PC-9 (cell line): ENCODE measurements around the gene CISD2. TPM values are rescaled to one million over a fixed set of nuclear protein-coding genes. Genes with fewer than 3 reads are reported as not detected.

Experiments
- BruUV-seq: library from RNA; stranded (reverse); fragments of 400-500 nt; replicated peaks from 2 replicates; lab custom pipeline; 2021; lab: Mats Ljungman, UMichigan
- CTCF ChIA-PET: fragments of 300-600 bp; sonication (Branson Sonifier 250); formaldehyde crosslinking; loops from one replicate; lab custom pipeline; 2022; ENCODE audit warnings: antibody characterized with exemption; lab: Charles Lee
- POLR2A ChIA-PET: fragments of 300-600 bp; sonication (Branson Sonifier 250); formaldehyde crosslinking; loops from one replicate; lab custom pipeline; 2022; ENCODE audit warnings: antibody characterized with exemption; ENCODE audit not compliant: unreplicated experiment; lab: Charles Lee
- DNase-seq, 2 experiments: peaks; one replicate each; pipeline versions ENCODE4 v3.0.0 to v3.0.0-alpha.2; 2015 to 2022; ENCODE audit warnings: mixed read lengths in 1 of 2
- H2AFZ ChIP-seq: fragments of 200-600 bp; sonication (generic); 2 replicates; pipeline ENCODE4 v1.8.1; 2017; ENCODE audit warnings: antibody characterized with exemption
- H3F3A ChIP-seq: fragments of 200-600 bp; sonication (generic); 2 replicates; pipeline ENCODE4 v1.8.1; 2017; ENCODE audit warnings: antibody characterized with exemption, mild to moderate bottlenecking, low read depth; ENCODE audit not compliant: insufficient read depth
- H3K27ac ChIP-seq: fragments of 200-600 bp; sonication (generic); 2 replicates; pipeline ENCODE4 v1.6.1; 2016; ENCODE audit warnings: mixed run types
- H3K27me3 ChIP-seq: fragments of 200-600 bp; sonication (generic); 2 replicates; pipeline ENCODE4 v1.6.1; 2016; ENCODE audit warnings: low read depth, mixed run types; ENCODE audit not compliant: insufficient read depth
- H3K36me3 ChIP-seq: fragments of 200-600 bp; sonication (generic); 2 replicates; pipeline ENCODE4 v1.6.1; 2016; ENCODE audit warnings: low read depth, mixed run types
- H3K4me1 ChIP-seq: fragments of 200-600 bp; sonication (generic); replicated peaks from 2 replicates; pipeline ENCODE4 v1.6.1; 2016; ENCODE audit warnings: mixed run types; ENCODE audit not compliant: insufficient read depth
- H3K4me2 ChIP-seq: fragments of 200-600 bp; sonication (generic); 2 replicates; pipeline ENCODE4 v1.6.1; 2017; ENCODE audit warnings: mixed run types
- H3K4me3 ChIP-seq: fragments of 200-600 bp; sonication (generic); 2 replicates; pipeline ENCODE4 v1.6.1; 2016; ENCODE audit warnings: mixed run types
- H3K79me2 ChIP-seq: fragments of 200-600 bp; sonication (generic); 2 replicates; pipeline ENCODE4 v1.6.1; 2017; ENCODE audit warnings: low read depth, mixed run types
- H3K9me2 ChIP-seq: fragments of 200-600 bp; sonication (generic); 2 replicates; pipeline ENCODE4 v1.8.1; 2017; ENCODE audit warnings: mild to moderate bottlenecking; ENCODE audit not compliant: insufficient read depth
- H3K9me3 ChIP-seq: fragments of 200-600 bp; sonication (generic); 2 replicates; pipeline ENCODE4 v1.8.1; 2016; ENCODE audit warnings: low read depth; ENCODE audit not compliant: insufficient read depth
- H4K20me1 ChIP-seq: fragments of 200-600 bp; sonication (generic); 2 replicates; pipeline ENCODE4 v1.8.1; 2017; ENCODE audit not compliant: insufficient read depth
- CTCF ChIP-seq: fragments of 200-600 bp; sonication (generic); conservative IDR thresholded peaks from 2 replicates; pipeline ENCODE4 v1.6.1; 2017; ENCODE audit warnings: mixed run types, antibody characterized with exemption, mild to moderate bottlenecking, moderate library complexity
- EZH2 ChIP-seq: fragments of 200-600 bp; sonication (generic); IDR thresholded peaks from 2 replicates; pipeline ENCODE4 v1.8.0; 2017; ENCODE audit warnings: antibody characterized with exemption, low read depth
- intact Hi-C: fragments of 100-400 bp; cut with micrococcal nuclease; formaldehyde crosslinking; loops from one replicate; pipeline ENCODE4 v1.10.0; 2022; ENCODE audit not compliant: unreplicated experiment
- total RNA-seq: library from RNA; stranded (reverse); gene quantifications from 2 replicates; pipeline ENCODE4 v1.2.3, GENCODE V29; 2021

CISD2 gene
- total RNA-seq, 1 experiment from 2014 or later, result 23.1 TPM

GRCh38 chr4:102836596-102836995 is 32.2 kb upstream of the CISD2 start:
- Histone ChIP-seq H3F3A (no peaks in the 10 kb centered on the region), H3K9me2 (no peaks in the 10 kb centered on the region), H3K4me3 (no peak overlapping the region), H4K20me1 (no peaks in the 10 kb centered on the region), H3K27ac (no peak overlapping the region), H3K79me2 (no peaks in the 10 kb centered on the region), H3K9me3 (no peaks in the 10 kb centered on the region), H2AFZ (no peak overlapping the region), H3K36me3 (no peaks in the 10 kb centered on the region), H3K4me2 (no peak overlapping the region), H3K27me3 (no peaks in the 10 kb centered on the region), H3K4me1 (no peaks in the 10 kb centered on the region)
- POLR2A ChIA-PET, result no interaction called here
- DNase-seq, result no peak
- CTCF ChIA-PET, result no interaction called here
- intact Hi-C loops, result no loop called here
- TF ChIP-seq CTCF (no peak), EZH2 (no peak)
- no TSS peak for BruUV-seq

- Histone ChIP-seq H3K4me1 (no peaks in the 10 kb centered on the region), H3K4me3 (no peak overlapping the region), H3K4me2 (no peak overlapping the region), H3K79me2 (no peaks in the 10 kb centered on the region), H3F3A (no peaks in the 10 kb centered on the region), H3K27ac (no peak overlapping the region), H3K27me3 (no peaks in the 10 kb centered on the region), H3K9me3 (no peaks in the 10 kb centered on the region), H3K36me3 (no peaks in the 10 kb centered on the region), H3K9me2 (no peaks in the 10 kb centered on the region), H4K20me1 (no peaks in the 10 kb centered on the region), H2AFZ (no peak overlapping the region)
- TF ChIP-seq CTCF, result no peak
- no peak for TF ChIP-seq EZH2
- ChIA-PET CTCF (no interaction called here), POLR2A (no interaction called here)
- DNase-seq, result no peak
- no TSS peak for BruUV-seq
- intact Hi-C loops, result no loop called here
These were observed 26.4 kb upstream of the CISD2 start for GRCh38 chr4:102842367-102842766.

GRCh38 chr4:102843273-102843672 is 25.5 kb upstream of the CISD2 start:
- no peaks in the 10 kb centered on the region for H3K9me2 ChIP-seq
- H3K4me3 ChIP-seq, result no peak overlapping the region
- H3K36me3 ChIP-seq, result no peaks in the 10 kb centered on the region
- TF ChIP-seq CTCF, result no peak
- TF ChIP-seq EZH2, result no peak
- H3K79me2 ChIP-seq, result no peaks in the 10 kb centered on the region
- no peak overlapping the region for H3K27ac ChIP-seq
- intact Hi-C loops, result no loop called here
- no peak overlapping the region for H3K4me2 ChIP-seq
- H3K4me1 ChIP-seq, result no peaks in the 10 kb centered on the region
- H2AFZ ChIP-seq, result no peak overlapping the region
- CTCF ChIA-PET, result no interaction called here
- BruUV-seq, result no TSS peak
- H3K9me3 ChIP-seq, result no peaks in the 10 kb centered on the region
- no peak for DNase-seq
- POLR2A ChIA-PET, result no interaction called here
- H3F3A ChIP-seq, result no peaks in the 10 kb centered on the region
- H3K27me3 ChIP-seq, result no peaks in the 10 kb centered on the region
- no peaks in the 10 kb centered on the region for H4K20me1 ChIP-seq
